Stimulated activated CD4-positive, alpha-beta T cell treated with anti-CD3 and anti-CD28 coated beads, Interleukin-1b, Interleukin-23, amount 100 ng/mL, for 24 hours (primary cell): ENCODE results near the gene ETV6.

Experiments
- DNase-seq, 4 experiments: peaks; one replicate each; pipeline ENCODE4 v3.0.0-alpha.2; 2020; ENCODE audit warnings: low read depth in 4 of 4, low spot score in 1 of 4

The ETV6 gene

DNA sequence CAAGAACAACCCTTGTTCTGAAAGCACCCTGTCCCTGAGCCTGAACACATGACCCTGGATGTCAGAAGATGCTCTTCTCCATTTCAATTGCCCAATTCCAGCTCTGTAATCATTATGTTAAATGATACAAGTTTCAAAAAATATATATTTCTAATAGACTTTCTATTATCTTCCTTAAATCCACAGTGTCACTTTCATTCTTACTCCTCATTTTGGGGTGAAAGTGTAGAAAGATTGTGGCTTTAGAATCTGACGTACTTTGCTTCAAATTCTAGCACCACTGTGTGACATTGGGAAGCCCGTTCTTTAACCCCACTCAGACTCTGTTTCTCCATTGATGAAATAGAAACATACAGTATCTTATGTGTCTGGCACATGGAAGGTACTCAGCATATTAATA, 83.2 kb downstream of the ETV6 start:
- DNase-seq = no peak

DNA sequence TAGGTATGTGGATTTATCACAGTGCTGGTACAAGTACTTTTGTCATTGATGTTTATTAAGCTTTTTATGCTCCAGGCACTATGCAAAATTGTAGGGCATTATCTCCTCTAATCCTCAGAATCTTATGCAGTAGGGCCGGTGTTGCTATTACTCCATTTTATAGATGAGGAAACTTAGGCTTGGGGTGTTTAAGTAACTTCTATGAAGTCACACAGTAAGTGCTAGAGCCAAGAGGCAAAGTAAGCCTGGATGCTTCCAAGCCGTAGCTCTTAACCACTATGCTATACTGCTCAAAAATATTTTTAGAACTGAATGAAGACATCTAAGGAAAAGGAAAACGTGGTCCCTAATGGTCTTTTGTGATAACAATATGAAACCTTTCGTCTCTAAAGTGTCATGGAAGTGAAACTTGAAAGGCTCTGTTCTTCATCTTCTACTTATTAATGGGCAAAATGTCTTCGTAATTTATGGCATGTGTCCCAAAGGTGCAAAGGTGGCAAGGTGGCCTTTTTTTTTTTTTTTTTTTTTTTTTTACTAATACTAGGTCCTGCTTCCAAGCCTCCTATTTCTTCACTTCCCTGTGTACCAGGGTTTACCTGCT, 85.2 kb downstream of the ETV6 start:
- DNase-seq = no peak

DNA sequence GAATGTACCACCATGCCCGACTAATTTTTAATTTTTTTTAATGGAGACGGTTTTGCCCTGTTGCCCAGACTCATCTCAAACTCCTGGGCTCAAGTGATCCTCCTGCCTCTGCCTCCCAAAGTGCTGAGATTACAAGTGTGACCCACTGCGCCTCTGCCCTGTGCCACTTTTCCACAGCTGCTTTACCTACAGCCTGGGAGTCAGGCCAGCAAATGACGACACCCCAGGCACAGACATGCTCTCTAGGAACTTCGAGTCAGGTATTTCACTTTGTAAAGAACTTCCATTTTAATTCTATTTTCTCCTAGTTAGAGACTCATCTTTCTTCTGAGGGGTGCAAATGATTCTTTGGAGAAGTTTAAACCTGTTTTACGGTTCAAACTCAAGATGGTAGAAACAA, 89.0 kb downstream of the ETV6 start:
- no peak for DNase-seq

DNA sequence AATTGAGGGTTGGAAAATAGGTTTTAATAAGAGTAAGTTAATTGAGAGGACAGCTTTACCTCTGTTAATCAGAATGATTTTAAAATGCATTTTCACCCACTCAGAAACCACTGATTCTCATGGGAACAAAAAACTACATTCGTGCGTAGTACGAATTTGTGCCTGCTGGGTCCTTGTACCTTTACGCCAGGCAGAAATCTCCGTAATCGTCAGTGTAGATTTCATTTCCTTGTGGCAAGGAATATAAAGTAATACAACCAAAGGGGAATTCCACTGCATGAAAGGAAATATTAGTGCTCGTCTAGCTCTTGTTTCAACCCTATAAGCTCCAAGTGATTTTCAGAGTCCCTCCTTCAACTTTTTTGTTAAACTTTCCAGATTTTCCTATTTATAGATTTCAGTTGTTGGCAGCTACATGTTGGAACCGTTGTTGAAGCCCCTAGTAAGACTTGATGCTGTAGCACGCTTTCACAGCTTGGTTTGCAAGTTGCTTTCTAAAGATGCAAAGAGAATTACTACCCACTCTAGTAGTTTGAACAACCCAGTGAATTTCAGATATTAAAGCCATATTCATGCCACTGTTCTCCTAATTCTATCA, 90.6 kb downstream of the ETV6 start:
- DNase-seq = no peak

DNA sequence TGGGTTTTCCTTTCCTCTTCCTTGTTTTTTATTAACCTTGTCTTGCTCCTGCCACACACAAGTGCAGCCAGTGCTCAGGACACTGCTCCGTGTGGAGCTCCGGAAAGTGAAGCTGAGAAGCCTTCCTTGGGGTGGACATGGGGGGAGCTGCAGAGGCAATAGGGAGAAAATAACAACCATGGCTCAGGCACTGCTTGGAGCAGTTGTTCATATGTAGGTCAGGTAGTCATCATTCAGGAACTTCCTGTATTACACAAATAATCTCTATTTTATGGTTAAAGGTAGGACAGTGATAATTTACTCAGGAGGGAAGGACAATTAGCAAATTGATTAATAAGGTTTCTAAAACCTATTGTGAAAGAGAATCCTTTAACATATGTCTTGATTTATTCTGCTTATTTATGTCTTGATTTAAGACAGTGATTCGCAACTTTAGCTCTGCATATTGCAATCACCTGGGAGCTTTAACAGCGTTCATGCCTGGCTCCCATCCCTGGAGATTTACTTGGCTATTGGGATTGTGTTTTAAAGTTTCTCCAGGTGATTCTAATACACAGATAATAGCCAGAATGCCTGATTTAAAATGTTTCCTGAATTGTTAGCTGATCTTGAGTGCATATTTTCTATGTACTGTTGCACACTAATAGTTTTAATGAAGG, 92.1 kb downstream of the ETV6 start:
- DNase-seq = no peak

DNA sequence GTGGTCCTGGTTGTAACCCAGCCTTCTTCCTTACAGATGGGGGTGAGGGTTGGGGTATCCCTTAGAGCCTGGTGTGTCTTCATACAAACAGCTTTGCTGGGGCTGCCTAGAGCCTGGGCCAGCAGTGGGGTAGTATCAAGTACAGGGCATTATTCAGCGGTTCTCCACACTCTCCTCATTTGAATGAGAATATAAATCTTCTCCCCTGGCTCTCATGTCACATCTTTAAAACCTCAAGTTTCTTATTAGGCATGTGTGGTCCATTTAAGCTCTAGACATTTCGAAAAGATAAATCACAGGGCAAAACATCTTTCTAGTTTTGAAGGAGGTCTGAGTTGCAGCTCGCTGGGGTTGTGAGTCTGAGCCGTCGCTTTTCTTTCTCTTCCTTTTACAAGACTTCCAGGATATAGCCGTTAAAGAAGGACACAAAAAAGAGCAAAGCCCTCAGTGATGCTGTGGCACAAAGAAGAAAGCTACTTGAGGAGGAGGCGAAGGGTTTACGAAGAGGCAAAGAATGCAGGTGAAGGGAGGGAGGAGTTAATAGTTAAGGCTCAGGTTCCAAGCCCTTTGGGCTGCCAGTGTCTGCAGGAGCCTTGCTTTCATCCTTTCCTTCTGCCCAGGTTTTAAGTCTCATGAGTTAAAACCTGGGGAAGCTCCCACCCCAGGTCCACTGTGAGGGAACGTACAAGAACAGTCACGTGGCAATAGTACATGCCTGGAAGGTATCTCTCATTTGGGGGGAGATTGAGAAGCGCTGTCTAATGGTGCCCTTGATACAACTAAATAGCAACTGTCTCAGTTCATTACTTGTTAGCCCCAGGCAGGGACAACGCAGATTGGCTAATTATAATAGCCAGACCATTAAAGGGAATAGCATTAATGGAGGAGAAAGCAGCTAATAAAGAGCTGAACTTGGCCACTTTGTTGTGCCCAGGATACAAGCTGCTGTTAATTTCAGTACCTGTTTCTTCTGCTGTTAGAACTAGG, 94.2 kb downstream of the ETV6 start:
- DNase-seq = no peak

DNA sequence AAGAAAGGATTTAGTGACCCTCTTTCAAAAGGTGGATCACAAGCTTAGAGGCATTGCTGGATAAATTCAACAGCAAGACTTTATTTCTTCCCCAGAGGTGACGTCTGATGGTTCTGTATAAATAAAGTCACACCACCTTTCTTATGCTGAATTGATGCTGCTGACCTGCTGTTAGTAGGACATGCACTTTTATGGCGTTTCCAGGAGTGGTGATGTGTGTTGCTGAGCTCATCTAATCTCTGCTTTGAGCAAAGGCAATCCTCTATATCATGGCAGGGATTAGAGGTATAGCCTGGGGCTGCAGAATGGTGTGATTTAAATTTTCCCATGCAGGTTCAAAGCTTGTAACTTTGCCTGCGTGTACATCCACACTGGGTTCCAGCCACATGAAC, 94.9 kb downstream of the ETV6 start:
- DNase-seq = no peak

DNA sequence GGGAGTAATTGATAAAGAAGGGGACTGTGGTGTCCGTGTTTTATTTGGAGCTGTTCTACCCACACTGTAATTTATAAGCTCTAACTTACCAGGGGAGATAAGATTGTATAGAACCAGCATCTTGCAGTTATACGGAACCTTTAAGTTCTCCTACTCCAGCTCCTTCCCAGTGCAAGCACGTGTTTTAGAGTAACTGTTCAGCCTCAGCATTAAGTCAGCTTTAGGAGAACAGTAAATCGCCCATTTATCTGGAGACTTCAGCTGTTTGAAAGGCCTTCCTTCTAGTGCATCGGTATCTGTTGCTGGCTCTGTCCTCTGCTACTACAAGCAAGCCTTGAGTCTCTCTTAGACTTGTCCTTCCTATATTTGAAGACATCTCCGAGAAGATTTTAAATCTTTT, 95.6 kb downstream of the ETV6 start:
- DNase-seq = no peak

DNA sequence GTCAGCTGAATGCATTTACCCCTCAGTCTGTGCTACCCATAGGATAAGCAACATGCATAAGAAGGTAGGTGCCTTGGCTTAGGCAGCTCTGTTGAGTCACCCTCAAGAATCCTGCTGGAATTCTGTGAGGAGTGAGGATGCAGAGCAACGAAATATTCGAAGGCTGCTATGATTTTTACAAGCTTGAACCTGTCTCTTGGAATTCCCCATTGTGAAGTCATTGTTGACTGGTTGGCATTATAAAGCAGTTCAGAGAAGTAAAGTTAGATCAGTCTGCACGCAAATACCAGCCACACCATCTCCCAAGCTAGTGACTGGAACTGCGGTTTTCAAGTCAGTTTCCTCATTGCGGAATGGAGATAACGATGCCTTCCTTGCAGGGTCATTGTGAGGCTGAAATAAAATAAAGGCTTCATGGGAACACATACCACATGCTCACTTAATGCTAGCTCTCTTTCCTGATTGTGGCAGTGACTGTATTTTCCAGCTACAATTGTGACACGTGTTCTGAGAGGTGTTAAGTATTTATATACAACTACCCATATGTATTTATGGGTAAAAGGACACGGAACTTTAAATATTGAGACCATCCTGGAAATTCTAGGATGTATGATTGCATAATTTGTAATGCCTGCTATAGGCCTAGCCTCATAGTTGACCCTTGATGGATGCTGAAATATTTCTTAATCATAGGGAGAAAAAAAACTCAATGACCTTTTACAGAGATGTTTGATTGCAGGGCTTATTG, 96.7 kb downstream of the ETV6 start:
- no peak for DNase-seq

DNA sequence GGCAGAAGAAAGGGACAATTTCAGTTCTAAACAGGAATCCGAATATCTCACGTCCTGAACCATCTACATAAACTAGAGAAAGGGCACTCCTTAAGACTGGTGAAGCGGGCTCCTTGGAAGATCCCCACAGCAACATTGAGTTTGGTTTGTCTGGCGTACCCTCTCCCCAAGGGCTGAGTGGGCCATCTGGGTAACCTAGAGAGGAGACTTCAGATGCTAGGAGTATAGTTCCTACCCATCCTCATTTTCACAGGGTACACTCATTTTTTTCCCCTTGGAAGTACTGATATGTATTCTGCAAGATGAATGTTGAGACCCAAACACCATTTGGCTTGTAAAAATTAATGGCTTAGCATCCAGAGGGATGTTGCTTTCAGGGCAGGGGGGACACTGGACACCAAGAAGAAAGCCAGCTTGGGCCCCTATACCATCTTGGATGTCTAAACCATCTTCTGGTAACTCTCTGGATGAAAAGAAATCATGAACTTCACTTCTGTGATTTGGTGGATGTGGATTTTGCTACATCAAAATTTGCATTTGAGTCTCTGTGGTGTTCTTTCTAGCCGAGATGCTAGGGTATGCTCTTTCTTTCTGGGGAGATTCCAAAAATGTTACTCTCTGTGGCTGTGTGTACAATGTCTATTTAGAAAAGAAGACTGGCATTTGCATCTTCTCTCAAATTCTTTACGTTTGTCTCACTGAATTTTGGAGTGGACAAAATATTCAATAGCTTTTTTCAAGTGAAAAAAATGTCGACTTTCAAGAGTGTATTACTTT, 97.7 kb downstream of the ETV6 start:
- no peak for DNase-seq

DNA sequence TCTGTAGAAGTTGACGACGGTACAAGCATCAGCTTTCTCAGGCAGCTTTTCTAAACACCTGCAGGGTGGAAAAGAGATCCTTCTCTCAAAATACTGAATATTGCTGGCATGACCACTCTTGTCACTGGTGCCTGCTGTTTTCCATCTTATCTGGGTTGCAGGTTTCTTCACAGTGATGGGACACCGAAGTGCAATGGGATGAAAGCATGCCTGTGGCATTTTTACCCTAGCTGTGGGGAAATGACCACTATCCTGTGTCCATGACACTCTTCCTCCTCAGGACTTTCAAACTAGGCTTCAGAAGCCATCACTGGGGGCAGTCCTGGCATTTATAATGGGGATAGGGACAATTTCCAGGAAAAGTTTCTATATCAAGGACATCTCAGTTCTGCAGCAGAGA, 98.5 kb downstream of the ETV6 start:
- DNase-seq = no peak

DNA sequence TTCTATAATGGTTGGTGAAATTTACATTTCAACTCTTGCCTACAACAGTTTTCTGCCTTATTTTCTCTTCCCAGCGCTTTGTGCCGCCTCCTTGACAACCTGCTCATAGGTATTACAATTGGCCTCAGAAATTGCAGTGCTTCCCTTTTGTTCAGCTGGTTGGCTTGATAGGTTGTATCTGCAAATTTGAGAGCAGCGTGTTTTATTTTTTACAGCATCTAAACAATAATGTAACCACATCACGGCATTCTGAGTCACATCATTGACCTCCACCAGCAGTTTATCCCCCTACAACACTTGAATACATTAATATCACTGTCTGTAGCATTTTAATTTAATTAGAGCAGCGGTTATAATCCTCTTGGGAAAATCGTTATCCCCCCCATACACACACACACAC, 99.4 kb downstream of the ETV6 start:
- DNase-seq = no peak

DNA sequence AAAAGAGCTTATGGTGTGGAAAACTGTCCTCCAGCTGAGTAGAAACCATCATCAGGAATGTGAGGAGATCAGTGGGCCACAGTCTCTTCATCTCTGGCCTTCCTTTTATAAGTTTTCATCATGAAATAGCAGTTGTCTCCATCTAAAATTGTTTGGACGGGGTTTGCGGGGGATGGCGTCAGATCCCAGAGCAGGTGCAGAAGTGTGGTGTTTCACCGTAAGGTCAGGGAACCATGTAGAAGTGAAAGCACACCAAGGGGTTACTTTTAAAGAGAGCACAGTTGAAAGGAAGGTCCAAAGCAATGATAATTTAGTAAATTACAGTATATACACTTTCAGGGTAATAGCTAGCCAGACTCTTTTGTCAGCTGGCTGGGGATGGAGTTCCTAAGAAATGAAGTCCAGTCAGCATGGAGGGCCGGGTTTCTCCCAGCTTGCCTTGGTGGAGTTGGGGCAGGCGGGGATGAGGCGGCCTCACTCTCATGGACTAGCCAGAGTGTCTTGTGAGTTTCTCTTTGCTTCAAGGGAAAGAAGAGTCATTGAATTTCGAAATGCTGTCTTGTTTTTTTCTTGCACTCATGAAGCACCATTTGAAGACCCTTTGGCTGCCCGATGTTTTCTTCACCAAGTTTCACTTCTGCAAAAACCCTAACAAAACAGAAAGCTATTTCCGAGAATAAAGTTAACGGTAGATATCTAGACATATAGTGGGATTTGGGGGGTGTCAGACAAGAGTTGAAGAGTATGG, 100.6 kb downstream of the ETV6 start:
- no peak for DNase-seq

DNA sequence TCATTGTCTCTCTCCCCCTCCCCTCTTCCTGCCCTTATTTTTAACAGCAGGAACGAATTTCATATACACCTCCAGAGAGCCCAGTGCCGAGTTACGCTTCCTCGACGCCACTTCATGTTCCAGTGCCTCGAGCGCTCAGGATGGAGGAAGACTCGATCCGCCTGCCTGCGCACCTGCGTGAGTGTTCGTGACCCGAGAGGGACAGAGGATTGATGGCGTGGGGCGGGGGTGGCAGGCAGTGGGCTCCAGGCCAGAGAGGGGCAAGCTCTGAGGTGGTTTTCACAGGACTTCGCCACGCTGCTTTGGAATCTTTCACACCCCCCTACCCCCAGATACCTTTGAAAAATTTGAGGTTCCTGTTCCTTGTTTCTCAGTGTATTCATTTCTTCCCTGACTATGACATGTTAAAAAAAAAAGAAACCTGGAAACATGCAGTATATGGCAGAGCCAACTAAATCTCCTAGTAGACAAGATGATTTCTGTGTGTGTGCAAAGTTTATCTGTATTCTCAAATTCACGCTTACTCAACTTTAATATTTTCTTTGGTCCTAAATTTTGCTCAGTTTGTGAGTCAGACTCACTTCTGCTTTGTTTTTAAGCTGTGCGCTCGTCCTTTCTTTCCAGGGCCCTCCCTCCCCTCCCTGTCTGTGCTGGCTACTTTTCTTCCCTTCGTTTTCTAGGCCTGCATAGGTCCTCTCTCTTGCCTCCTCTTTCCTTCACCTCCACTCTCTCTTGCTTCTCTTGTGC, 103.1 kb downstream of the ETV6 start:
- DNase-seq = no peak

DNA sequence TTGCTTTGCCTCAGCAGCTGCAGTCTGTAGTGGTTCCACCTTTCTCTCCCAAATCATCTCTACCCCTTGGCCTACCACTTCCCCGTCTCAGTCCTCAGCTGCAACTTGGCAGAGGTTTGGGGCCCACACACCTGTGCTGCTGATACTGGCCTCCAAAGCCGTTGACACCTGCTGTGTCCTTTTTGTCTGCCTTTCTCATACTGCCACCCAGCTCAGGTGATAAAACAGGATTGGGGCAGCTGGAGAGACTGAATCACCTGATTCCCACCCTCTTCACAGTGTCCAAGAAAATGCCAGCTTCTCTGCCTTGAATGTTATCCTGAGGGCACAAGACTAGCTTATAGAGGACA, 103.7 kb downstream of the ETV6 start:
- no peak for DNase-seq

DNA sequence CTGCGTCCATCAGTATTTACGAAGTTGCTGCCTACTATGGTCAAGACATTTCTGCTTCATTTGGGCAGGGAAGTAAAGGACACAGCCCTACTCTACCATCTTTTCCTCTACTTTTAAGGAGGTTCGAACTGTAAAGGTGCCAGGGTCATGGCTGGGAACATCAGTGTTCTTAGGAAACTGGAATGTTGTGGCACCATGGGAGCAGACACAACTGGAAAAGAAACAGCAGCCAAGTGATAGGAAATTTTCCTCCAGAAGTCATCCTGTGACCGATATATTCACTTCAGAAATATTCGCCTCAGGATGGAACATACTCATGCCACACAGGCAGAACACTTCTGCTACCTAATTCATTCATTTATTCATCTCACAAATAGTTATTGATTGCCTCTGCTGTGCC, 104.4 kb downstream of the ETV6 start:
- no peak for DNase-seq

DNA sequence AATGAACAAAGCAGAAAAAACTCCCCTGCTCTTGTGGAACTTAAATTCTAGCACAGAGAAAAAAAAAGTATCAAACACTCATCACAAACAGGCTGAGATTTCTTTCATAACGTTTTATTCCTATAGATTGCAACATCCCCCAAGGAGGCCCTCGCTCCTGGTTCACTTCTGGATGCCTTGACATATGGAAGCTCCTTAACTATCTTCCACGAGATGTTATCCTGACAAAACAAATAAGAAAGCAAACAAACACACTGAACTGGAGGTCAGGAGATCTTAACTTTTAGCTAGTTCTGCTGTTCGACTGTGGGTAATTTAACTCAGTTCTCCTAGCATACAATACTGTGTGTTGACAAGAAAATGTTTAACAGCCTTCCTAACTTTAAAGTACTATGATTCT, 104.8 kb downstream of the ETV6 start:
- DNase-seq = no peak

DNA sequence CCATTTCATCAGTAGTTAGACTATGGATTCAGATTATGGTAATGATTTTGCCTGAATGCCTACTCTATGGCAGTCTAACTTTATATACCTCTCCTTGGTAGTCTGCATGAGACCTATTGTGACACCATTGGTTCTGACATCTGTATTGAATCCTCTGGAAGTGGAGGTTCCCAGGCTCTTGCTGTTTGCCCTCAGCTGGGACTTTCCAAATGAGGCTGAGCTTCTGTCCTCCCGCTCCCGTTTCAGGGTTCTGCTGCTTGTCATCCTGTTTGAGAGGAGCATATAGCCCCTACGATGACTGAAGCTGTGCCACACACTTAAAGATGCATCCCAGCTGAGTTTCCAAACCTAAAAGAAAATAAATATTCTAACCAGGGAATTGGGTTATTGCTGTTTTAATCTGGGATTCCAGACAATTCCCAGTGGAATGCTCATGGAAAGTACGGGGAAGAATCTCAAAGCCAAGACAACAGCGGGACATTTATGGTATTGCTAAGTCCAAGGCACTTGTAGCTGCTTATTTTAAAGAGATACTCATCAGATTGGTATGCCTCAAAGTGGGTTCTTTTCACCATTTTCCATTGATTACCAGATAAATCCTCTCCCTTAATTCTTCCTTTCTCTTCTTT, 105.9 kb downstream of the ETV6 start:
- no peak for DNase-seq

DNA sequence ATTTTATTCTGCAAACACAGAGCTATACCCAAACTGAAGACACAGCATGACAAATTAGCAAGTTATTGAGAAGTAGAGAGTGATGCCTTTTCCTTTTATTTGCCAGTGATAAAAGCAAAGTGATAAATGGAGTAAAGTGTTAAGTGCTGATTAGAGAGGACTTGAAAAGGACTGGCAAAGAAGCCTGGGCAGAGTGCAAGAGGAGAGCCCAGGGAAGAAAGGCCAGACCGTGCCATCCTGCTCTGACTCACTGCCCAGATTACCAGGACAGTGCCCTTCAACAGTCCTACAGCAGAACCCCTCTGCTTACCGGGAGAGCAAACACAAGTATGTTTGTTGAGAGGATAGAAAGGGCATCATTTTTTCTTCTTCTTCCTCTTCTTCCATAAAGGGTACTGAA, 106.5 kb downstream of the ETV6 start:
- no peak for DNase-seq
